Activated CD4-positive, alpha-beta T cell treated with anti-CD3 and anti-CD28 coated beads for 24 hours (primary cell): ENCODE data around the gene AXIN2.
A peak's percentile ranks its signal among the peaks of the same experiment; 100 is the strongest.

Experiments
- DNase-seq, 2 donors: peaks; one replicate each; pipeline ENCODE4 v3.0.0-alpha.2; 2020; ENCODE audit warnings: low read depth in 2 of 2

Gene AXIN2, protein sequence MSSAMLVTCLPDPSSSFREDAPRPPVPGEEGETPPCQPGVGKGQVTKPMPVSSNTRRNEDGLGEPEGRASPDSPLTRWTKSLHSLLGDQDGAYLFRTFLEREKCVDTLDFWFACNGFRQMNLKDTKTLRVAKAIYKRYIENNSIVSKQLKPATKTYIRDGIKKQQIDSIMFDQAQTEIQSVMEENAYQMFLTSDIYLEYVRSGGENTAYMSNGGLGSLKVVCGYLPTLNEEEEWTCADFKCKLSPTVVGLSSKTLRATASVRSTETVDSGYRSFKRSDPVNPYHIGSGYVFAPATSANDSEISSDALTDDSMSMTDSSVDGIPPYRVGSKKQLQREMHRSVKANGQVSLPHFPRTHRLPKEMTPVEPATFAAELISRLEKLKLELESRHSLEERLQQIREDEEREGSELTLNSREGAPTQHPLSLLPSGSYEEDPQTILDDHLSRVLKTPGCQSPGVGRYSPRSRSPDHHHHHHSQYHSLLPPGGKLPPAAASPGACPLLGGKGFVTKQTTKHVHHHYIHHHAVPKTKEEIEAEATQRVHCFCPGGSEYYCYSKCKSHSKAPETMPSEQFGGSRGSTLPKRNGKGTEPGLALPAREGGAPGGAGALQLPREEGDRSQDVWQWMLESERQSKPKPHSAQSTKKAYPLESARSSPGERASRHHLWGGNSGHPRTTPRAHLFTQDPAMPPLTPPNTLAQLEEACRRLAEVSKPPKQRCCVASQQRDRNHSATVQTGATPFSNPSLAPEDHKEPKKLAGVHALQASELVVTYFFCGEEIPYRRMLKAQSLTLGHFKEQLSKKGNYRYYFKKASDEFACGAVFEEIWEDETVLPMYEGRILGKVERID

DNA sequence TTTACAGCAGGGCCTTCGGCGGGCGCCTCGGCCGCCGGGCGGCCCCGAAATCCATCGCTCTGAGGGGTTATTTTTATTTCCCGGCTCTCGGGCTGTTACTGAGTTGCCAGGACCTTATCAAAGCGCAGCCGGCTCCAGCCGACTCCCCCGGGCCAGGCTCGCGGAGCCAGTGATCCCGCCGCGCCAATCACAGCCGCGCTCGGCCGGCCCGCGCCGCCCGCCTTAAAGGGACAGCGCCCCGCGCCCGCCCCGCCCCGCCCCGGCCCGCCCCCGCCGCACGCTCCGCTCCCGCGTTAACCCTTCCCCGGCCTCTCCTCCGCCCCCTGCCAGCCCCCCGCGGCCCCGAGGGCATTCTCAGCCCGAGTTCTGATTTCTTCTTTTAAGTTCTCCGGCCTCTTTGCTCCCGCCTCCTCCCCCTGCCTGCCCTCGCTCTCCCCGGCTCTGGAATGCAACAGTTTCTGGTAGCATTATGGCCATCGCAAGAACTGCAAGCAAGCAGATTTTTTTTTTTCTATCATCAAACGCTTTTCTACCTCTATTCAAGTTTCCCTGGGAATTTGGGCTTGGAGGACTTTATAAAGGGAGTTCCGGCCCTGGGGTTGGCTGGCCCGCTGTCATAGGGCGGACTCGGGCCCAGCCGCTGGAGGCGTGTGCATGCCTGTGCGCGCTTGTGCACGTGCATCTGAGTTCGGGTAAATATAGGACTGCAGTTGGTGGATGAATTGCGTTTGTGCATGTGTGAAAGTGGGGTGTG is at the start of gene AXIN2:
AXIN2 (minus strand) TSS at position 197 of the 754 bp plus-strand sequence. CDS start 3,028 bp downstream, outside the sequence.
- peak; percentile 76 for DNase-seq

DNA sequence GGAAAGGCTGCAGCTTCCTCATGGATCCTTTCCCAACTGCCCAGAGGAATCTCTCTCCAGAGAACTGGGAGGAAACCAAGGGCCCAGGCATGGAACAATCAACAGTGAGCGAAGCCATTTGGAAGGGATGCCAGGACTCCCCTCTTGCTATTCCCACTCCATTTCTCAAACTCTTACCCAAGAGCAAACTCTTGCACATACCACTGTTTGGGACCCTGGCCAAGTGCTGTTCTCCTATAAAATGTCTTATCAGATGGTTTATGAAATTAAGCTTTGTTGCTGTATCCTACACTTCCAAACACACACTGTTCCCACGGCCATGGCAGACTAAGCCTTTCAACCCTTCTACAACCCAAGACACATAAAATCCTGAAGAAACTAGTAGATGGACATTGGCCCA is 48.3 kb upstream of the AXIN2 start:
- DNase-seq: no peak

DNA sequence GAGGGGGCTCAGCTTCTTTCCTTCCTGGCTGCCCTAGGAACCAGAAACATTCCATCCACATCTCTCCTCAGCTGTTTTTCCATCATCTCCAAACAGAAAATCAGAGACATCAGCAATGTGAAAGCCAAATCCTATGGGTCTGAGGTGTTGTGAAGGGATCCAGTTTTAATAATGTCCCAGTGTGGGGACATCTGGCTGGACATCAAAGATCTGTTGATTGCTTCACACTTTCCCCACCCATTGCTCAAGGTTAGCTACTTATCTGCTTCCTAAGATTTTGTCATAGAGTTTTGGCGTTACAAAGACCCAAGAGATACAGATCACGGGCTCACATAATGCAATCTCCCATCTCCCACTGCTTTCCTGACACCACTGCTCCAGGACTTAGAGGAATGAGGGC is 47.8 kb upstream of the AXIN2 start:
- DNase-seq: no peak

DNA sequence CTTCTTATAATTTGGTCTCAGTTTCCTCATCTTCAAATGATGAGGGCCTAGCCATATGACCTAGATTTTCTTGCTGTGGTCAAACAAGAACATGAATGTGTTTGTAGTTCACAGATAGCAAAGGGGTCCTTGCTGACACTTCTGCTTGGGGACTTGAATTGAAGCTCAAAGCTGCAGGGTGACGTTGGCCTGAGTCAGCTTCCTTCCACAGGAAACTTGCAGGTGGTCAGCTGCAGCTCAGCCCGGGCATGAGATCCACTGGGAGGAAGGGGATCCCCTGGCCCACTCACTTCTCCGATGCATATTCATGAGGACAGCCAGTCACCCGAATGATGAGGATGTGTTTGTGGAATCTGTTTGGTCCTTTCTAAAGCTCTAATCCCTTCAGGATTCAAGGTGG is 42.6 kb upstream of the AXIN2 start:
- DNase-seq: no peak

DNA sequence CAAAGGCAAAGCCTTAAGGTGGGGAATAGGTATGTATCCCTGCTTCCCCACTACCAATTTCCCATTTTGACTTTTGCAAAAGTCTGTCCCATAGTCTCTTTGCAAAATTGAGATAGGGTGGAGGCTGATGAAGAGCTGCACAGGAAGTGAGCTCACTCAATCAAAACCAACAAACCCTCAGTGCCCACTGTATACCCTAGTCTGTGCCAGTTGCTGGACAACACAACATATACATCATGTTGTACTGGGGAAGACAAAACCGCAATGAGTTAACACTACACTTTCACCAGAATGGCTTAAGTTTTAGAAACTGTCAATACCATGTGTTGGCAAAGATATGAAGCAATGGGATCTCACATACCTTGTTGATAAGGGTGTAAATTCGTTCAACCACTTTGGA is 40.4 kb upstream of the AXIN2 start:
- no peak for DNase-seq

DNA sequence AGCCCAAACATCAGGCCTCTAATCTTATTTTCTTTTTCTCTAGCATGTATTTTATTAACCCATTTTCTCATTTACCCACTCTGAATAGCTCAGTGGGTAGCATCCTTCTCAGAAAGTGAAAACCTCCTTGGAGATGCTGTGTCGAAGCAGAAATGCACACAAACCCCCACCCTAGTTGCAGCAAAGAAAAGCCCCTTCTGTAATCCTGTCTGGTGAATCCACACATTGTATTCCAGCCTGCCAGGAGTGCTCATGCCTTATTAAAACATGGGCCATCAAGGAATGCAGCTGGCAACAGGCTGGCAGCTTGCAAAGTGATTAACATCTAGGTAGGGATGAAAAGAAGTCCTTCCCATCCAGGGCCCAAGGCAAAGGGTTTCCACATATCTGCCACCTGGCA is 39.7 kb upstream of the AXIN2 start:
- DNase-seq: no peak

DNA sequence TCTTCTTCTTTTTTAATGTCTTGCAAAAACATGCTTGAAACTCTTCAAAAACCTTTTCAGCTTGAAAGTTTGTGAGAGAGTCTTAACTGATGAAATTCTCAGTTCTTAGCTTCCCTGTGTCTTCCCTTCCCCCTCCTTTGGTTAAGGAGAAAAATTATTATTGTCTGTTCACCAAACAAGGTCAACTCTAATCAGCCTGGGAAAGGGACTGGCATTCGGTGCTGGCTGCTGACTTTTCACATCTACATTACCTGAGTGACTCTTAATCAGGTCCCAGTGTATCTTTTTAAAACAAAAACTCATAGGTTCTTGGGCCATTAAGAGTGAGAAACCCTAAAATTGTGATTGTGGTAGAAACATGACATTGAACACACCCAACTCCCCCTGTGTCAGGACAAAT is 39.1 kb upstream of the AXIN2 start:
- no peak for DNase-seq

DNA sequence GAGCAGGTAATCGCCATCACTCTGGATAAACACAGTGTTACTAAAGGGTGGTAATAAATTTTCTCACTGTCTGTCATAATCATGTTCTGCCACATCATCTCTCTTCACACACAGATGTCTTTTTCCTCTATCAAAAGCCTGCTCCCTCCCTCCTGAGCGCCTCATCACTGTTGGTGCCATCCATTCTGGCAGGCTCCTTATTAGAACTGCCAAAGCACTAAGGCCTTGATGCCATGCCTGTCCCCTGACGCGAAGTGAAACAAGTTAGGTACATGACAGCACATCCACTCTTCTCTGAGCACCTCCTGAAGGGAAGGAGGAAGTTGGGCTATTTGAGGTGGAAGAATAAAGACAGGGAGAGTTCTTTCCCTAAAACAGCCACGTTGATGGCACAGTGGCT is 38.2 kb upstream of the AXIN2 start:
- DNase-seq: no peak

DNA sequence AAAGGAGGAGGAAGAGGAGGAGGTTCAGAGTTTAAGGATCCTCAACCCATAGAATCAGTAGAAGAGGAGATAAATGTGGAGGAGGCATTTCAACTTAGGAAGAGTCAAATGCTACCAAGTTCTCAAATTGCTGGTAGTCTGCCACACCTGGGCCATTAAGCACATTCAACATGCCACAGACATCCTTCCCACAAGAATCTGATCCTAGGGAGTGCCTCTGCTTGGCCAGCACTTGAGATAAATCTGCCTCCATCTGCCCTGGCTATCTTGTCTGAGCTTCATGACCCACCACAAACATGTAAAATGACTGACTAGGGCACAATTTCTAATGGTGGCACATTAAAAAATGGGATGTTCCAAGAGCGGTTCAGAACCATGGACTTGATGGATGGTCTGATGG is 37.3 kb upstream of the AXIN2 start:
- DNase-seq: no peak

DNA sequence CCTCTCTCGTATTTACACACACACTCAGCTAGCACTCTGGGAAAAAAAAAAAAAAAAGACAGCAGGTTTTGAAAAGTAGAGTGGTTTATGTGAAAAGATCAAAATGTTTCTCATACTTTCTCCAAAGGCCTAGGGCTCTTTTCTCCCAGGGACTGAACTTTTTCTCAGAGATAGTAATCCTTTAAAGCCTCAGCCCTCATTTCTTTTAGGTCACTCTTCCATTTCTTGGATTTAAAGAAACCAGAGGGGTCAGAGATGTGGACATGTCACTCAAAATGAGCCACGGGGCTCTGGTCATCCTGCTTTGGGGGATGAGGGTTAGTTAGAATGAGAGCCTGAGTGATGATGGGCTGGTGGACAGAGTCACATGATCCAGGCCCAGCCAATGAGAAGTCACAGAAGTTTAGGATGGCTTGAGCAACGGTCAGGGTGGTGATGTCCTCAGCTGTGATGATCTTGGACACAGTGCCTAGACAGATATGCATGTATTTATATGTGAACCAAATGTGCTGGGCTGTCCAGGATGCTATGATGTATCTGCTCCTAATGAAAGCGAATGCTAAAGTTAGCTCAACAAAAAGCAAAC is 33.7 kb upstream of the AXIN2 start:
- DNase-seq: no peak

DNA sequence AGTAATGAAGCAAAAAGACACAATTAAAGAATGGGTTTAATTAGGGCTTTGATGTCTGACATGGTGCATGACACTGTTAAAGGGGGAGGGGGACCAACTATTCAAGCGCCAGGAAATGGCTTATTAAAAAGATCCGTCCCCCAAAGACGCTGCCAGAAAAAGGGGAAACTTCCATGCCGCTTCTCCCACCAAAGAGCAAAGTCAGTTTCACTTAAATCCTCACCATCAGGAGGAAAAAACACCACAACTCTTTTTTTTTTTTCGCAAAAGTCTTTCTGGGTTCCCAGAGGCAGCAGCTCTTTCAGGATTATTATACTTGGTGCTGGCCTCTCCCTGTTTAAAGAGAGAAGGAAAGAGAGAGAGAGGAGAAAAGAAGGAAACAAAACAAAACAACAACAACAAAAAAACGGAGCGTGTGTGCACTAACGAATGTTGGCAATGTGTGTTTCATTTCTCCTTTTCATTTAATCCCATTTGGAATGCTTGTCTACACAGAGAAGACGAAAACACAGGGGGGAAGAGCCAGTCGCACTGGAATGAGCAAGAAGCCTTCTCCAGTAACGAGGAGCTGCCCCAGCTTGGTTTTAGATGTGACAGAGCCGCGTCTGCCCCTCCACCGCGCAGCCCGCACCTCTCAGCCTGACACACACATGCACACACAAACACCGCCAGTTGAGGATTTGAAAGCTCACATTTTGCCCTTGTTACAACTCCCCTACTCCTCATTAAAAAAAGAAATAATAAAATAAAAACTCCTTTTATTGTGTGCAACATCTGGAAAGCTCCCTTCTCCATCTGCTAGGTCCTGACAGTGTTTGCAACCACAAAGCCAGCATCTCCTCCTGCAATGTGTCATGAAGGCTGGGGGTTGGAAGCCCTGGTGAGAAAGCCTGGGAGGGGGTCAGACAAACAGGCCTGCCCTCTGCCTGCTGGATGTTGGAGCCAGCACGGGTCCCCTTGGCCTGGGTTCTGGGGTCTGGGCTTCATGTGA is 32.7 kb upstream of the AXIN2 start:
- no peak for DNase-seq

DNA sequence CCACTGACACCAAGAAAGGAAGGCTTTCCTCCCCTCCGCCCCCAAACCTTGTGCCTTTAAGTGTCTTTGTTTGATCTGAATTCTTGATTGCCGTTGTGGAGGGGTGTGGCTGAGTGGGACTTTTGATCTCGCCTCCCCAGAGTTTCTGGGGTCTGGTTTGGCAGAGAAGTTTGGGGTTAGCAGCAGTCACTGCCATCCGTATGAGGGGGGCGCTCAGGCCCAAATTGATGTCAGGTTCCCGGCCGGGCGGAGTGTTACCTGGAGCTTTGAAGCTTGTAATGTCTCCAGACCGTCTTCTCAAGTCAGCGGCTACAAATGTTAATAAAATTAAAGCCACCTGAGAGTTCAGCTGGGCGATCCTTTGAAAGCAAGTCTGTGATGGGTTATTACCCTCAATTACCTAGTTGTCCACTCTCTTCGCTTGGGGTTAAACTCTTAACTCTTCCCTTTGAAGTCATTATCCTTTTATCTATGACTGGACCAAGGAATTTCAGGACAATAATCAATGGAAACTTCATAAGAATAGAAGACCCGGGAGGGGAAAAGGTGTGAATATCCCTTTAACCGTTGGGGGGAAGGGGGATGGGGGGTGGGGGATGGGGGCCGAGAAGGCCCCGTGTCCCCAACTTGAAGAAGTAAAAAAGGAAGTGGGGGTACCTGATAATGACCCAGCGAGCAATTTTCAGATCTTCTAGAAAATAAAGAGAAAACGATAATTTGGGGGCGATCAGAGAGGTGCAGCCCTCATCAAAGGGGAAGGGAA is 31.8 kb upstream of the AXIN2 start:
- no peak for DNase-seq

DNA sequence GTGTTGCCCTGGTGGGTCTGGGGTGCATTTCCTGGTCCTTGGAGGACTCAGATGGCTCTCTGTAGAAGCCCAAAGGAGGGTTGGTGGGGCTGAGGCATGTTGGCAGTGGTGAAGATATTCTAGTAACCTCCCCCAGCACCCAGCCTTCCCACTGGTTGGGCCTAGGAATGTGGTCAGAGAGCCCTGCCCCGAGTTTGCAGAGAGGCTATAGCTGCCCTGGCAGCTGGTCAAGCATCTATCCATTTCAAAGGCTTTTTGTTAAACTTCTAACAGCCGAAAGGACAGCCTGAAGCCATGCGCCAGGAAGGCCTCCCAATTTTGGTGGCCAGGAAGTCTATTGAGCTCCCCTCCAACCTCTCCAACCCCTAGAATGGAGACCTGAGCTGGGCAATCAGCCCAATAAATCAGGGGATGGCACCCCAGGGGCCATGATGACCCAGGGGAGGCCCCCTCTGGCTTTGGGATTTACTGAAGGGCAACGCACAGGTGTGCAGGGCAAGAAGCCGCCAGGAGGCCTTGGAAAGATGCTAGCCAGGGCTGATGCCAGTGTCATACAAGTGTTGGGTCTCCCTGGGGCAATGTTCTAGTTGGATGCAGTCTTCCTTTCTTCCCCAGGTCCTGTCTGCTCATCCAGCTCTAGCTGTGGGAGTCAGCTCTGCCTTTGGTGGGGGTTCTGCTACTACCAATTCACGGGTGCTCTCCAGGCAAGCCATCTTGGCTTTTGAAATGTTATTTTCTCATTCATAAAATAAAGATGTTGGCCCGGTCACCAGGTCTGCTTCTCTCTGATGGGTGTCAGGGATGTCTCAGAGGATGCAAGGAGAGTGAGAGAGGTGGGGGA is 30.9 kb upstream of the AXIN2 start:
- DNase-seq: no peak

DNA sequence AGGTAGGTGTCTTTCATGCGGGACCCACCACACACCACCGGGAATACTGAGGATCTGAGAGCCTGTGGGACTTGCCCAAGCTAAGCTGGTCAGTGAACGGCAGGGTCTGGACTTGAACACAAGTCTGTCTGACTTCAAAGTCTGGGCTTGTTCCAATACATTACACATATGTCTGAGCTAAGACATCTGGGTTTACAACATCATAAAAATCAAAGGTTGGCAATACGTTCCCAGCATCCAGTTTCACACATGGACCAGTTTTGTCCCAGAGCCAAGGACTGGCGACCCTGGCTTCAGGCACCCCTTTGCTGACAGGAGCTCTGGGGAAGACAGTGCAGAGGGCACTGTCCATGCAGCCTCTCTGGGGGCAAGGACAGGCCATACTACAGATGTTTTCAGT is 27.9 kb upstream of the AXIN2 start:
- no peak for DNase-seq

DNA sequence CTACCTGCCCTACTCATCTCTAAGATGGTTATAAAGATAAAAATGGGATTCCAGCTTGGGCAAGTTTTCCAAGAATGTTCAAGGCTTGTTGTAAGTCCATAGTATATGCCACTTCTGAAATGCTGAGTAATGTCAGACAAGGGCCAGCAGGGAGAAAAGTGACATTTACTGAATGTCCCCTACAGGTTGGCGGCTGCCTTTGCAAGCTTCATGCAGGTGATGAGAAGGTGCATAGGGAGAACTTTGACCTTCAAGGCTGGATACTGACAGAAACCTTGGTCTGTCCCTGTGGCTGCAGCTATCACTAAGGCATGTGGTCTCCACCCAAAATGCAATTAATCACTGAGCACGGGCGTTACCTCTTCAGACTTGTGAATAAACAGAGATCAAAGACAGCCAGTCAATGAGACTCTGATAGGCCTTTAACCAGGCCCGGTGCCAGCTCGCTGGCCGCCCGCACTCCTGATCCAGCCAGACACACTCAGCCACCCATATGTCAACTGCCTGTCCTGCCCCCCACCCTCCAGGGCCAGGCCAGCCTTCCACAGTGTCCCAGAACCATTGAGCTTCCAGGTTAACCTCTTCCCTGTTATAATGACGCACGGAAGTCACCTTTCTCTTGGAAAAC is 26.8 kb upstream of the AXIN2 start:
- no peak for DNase-seq

DNA sequence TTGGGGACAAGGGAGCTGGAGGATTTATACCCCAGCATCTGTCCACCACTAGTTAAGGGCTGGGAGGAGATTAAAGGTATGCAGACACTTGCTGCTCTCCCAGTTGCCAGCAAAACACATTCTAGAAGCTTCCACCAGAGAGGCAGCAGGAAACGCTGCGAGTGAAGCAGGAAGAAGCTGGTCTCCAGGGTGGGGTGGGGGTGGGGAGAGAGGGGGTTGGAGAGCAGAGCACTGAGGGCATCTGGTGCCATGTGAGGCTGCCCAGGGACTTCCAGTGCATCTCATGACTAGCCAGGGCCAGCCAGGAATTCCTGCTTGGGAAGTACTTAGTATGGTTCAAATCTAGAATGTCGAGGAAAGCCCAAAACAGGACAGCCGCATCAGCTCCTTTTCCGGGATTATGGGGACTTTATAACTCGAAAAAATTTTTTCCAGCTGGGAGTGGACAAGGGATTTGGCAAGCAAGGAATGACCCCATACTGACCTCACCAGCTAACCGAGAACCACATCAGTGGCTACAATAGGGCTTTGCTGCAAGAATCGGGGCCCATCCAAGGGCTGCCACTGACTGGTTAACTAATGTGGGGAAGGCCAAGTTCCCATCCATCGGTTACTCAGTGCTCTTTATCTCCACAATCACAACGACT is 26.2 kb upstream of the AXIN2 start:
- DNase-seq: no peak

DNA sequence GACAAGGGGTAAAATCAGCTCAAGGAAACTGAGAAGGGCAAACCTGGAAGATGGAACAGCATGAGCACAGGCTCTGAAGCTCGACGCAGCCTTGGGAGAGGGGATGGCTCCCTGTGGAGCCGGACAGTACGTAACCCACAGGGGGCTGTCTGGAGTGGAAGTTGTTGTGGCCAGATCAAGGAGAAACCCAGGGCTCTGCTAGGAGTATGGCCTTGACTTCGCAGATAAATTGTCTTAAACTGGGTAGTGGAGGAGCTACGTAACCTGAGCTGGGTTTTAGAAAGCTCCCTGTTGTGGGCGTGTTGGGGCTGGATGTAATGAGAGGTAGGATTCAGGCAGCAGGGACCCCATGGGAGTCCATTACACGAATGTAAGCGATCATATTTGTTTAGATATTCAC is 25.5 kb upstream of the AXIN2 start:
- no peak for DNase-seq
